Measurements from ENCODE around the gene AUP1.
A peak's percentile ranks its signal among the peaks of the same experiment; 100 is the strongest.
"Not testable (repeated sequence)": the region's sequence is repeated elsewhere in the genome, so short reads cannot be mapped to it uniquely, and the experiment has no call there.

Gene AUP1

GRCh38 chr2:74567881-74568280, 38.4 kb upstream of the AUP1 start:
- DNase-seq (ENCODE audit: low read depth, low spot score), result peak; percentile 89
- H3K4me3 ChIP-seq (ENCODE audit: low read depth, low read length), result no peak overlapping the region
- TF ChIP-seq, protein P1, sequence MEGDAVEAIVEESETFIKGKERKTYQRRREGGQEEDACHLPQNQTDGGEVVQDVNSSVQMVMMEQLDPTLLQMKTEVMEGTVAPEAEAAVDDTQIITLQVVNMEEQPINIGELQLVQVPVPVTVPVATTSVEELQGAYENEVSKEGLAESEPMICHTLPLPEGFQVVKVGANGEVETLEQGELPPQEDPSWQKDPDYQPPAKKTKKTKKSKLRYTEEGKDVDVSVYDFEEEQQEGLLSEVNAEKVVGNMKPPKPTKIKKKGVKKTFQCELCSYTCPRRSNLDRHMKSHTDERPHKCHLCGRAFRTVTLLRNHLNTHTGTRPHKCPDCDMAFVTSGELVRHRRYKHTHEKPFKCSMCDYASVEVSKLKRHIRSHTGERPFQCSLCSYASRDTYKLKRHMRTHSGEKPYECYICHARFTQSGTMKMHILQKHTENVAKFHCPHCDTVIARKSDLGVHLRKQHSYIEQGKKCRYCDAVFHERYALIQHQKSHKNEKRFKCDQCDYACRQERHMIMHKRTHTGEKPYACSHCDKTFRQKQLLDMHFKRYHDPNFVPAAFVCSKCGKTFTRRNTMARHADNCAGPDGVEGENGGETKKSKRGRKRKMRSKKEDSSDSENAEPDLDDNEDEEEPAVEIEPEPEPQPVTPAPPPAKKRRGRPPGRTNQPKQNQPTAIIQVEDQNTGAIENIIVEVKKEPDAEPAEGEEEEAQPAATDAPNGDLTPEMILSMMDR (IDR thresholded peaks at IDR 0.05; ENCODE audit: insufficient read depth, low read length, missing control alignments), result no peak
- ChIA-PET POLR2A (interaction anchor here (0.6 to 2.5 kb wide), 5 partner anchors 9 to 38 kb away, joined by 3 to 23 read pairs (median 3); partner anchors contain the start of genes AUP1, HTRA2 and LOXL3), CTCF (interaction anchor here (1.1 to 15.9 kb wide), 5 partner anchors 9 to 85 kb away, joined by 3 to 204 read pairs (median 8); partner anchors contain the start of genes CCDC142 and TTC31)

DNA sequence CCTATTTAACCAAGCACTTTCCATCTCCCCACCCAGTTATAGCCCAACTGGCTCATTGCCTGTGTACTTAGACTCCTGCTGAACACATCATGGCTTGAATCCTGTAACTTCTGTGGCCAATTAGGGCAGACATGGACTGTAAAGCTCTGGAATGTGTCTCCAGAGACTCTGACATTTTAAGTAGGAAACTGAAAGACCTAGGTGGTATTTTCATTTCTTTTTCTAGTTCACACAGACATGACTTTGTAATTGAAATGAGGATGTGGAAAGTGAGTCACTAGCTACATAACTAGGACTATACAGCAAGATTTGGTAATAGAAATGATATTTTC, 37.2 kb upstream of the AUP1 start:
- ChIA-PET POLR2A (interaction anchor here (0.7 to 2.5 kb wide), 6 partner anchors 8 to 84 kb away, joined by 3 to 23 read pairs (median 5); partner anchors contain the start of genes CCDC142, LOXL3 and TTC31), CTCF (interaction anchor here (0.7 to 15.9 kb wide), 6 partner anchors 10 to 84 kb away, joined by 3 to 204 read pairs (median 7); partner anchors contain the start of genes CCDC142 and TTC31)
- TF ChIP-seq, protein P1 (IDR thresholded peaks at IDR 0.05; ENCODE audit: insufficient read depth, low read length, missing control alignments), result no peak
- H3K4me3 ChIP-seq (ENCODE audit: low read depth, low read length), result no peak overlapping the region
- peak; percentile 97 for DNase-seq (ENCODE audit: low read depth, low spot score)

- ChIA-PET CTCF (interaction anchor here (0.7 to 15.9 kb wide), 6 partner anchors 9 to 83 kb away, joined by 3 to 204 read pairs (median 4); partner anchors contain the start of genes CCDC142 and TTC31), POLR2A (interaction anchor here (1.1 to 2.5 kb wide), 3 partner anchors 10 to 83 kb away, joined by 3 to 23 read pairs (median 7); partner anchors contain the start of genes CCDC142 and TTC31)
- no peak overlapping the region for H3K4me3 ChIP-seq (ENCODE audit: low read depth, low read length)
- DNase-seq (ENCODE audit: low read depth, low spot score), result no peak
- TF ChIP-seq, protein P1 (IDR thresholded peaks at IDR 0.05; ENCODE audit: insufficient read depth, low read length, missing control alignments), result no peak
These were observed 36.7 kb upstream of the AUP1 start for GRCh38 chr2:74566076-74566753.

DNA sequence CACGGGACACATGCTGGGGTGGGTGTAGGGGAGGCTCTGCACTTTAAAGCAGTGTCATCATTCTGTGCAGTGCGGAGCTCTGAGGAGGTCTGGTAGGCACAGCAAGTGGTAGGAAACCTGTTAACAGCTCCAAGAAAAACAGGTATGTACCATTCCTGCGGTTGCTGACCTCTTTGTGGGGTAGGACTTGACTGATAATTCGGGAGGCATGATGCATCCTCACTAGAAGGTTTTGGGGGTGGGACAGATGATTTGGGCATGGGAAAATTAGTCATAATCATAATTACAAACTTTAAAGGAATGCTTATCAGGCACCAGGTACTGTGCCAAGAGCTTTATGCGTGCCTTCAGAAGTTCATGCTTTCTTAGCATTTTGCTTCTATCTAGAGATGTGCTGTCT, 34.7 kb upstream of the AUP1 start:
- ChIA-PET CTCF (interaction anchor here (1.0 to 1.5 kb wide), 3 partner anchors 9 to 24 kb away, joined by 4 to 5 read pairs (median 5); partner anchors contain the start of gene DOK1), POLR2A (interaction anchor here (0.6 to 2.2 kb wide), 4 partner anchors 10 to 29 kb away, joined by 3 to 29 read pairs (median 8); partner anchors contain the start of genes DOK1 and LOXL3)
- H3K4me3 ChIP-seq (ENCODE audit: low read depth, low read length), result no peak overlapping the region
- peak; percentile 86 for DNase-seq (ENCODE audit: low read depth, low spot score)
- TF ChIP-seq, protein P1 (IDR thresholded peaks at IDR 0.05; ENCODE audit: insufficient read depth, low read length, missing control alignments), result no peak

DNA sequence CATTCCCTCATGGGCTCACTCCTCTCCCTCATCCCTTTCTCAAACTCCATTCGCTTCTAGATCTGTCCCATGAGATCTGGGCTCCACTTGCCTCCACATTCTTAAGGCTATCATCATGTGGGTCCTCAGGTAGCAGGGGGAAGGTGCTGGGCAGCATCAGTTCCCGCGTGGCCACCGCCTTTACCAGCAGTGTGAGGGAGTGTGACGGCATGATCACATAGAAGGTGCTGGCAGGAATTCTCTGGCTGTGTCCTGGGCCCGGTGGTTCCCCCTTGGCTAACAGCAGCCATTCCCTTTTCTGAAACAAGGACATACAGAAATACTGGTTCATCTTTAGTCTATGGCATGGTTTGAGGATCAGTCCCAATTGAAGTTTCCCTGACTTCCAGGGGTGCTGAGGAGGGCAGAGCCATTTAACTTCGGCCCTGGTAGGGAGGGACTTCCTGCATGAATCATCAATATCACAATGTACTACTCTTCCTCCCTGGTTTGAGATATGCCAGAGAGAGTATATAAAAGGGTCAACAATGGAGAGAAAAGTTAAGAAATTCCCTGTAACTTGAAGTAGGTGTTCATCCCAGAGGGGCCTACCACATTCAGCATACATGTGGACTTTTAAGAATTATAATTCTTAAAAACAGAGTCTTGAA, 32.7 kb upstream of the AUP1 start:
- DNase-seq (ENCODE audit: low read depth, low spot score), result no peak
- TF ChIP-seq, protein P1 (IDR thresholded peaks at IDR 0.05; ENCODE audit: insufficient read depth, low read length, missing control alignments), result no peak
- POLR2A ChIA-PET, result no interaction called here
- H3K4me3 ChIP-seq (ENCODE audit: low read depth, low read length), result no peak overlapping the region
- CTCF ChIA-PET, result no interaction called here

- DNase-seq (ENCODE audit: low read depth, low spot score); CTCF ChIA-PET; H3K4me3 ChIP-seq (ENCODE audit: low read depth, low read length): not testable (repeated sequence)
- POLR2A ChIA-PET, result interaction anchor here (0.8 kb wide), 1 partner anchor 79 kb away, joined by 4 read pairs; no protein-coding TSS in a partner anchor
These were observed 31.5 kb upstream of the AUP1 start for GRCh38 chr2:74561022-74561421.

All from AG04449 (cell line).